ENCODE data around the gene ESR1.

DNA sequence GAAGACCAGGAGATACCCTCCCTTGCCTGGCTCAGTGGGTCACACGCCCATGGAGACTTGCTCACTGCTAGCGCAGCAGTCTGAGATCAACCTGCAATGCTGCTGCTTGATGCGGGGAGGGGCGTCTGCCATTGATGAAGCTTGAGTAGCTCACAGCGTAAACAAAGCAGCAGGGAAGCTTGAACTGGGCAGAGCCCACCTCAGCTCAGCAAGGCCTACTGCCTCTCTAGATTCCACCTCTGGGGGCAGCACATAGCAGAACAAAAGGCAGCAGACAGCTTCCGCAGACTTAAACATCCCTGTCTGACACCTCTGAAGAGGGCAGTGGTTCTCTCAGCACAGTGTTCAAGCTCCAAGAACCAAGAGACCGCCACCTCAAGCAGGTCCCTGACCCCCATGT, 271.3 kb downstream of the ESR1 start:
- TF ChIP-seq EP300 (IDR thresholded peaks at IDR 0.05): no peak
- TF ChIP-seq, protein P1, sequence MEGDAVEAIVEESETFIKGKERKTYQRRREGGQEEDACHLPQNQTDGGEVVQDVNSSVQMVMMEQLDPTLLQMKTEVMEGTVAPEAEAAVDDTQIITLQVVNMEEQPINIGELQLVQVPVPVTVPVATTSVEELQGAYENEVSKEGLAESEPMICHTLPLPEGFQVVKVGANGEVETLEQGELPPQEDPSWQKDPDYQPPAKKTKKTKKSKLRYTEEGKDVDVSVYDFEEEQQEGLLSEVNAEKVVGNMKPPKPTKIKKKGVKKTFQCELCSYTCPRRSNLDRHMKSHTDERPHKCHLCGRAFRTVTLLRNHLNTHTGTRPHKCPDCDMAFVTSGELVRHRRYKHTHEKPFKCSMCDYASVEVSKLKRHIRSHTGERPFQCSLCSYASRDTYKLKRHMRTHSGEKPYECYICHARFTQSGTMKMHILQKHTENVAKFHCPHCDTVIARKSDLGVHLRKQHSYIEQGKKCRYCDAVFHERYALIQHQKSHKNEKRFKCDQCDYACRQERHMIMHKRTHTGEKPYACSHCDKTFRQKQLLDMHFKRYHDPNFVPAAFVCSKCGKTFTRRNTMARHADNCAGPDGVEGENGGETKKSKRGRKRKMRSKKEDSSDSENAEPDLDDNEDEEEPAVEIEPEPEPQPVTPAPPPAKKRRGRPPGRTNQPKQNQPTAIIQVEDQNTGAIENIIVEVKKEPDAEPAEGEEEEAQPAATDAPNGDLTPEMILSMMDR (IDR thresholded peaks at IDR 0.05): no peak
